C4-2B (cell line): Measurements from ENCODE around the gene HSPA4.

Experiments used
- H3K27ac ChIP-seq: fragments of 450-650 bp; 2 replicates; pipeline ENCODE4 v1.5.1; 2017
- CTCF ChIP-seq: fragments of 450-650 bp; conservative IDR thresholded peaks from 2 replicates; pipeline ENCODE4 v1.5.1; 2017; ENCODE audit warnings: mild to moderate bottlenecking
- ZFX ChIP-seq: fragments of 450-650 bp; IDR thresholded peaks from 2 replicates; pipeline ENCODE4 v1.6.1; 2017

HSPA4 gene

GRCh38 chr5:133065471-133065870 is 13.7 kb downstream of the HSPA4 start:
- H3K27ac ChIP-seq: no peak overlapping the region
- TF ChIP-seq CTCF: no peak
- no peak for TF ChIP-seq ZFX

- no peak overlapping the region for H3K27ac ChIP-seq
- no peak for TF ChIP-seq ZFX
- no peak for TF ChIP-seq CTCF
Observed at GRCh38 chr5:133066045-133066444, 14.2 kb downstream of the HSPA4 start.

GRCh38 chr5:133072021-133072420 is 20.2 kb downstream of the HSPA4 start:
- no peak for TF ChIP-seq ZFX
- no peak for TF ChIP-seq CTCF
- no peak overlapping the region for H3K27ac ChIP-seq

GRCh38 chr5:133075572-133076536 is 24.0 kb downstream of the HSPA4 start:
- TF ChIP-seq ZFX (no peak), CTCF (no peak)
- no peak overlapping the region for H3K27ac ChIP-seq

- no peak overlapping the region for H3K27ac ChIP-seq
- no peak for TF ChIP-seq ZFX
- TF ChIP-seq CTCF: no peak
Observed at GRCh38 chr5:133079048-133079447, 27.2 kb downstream of the HSPA4 start.

GRCh38 chr5:133081036-133081435 is 29.2 kb downstream of the HSPA4 start:
- TF ChIP-seq CTCF (no peak), ZFX (no peak)
- H3K27ac ChIP-seq: no peak overlapping the region

- no peak for TF ChIP-seq CTCF
- no peak for TF ChIP-seq ZFX
- H3K27ac ChIP-seq: no peak overlapping the region
Observed at GRCh38 chr5:133081703-133082102, 29.9 kb downstream of the HSPA4 start.
